ENCODE data around the gene NELFE. TPM values are rescaled to one million over a fixed set of nuclear protein-coding genes. Genes with fewer than 3 reads are reported as not detected.
A peak's percentile ranks its signal among the peaks of the same experiment; 100 is the strongest.

The NELFE gene
- total and polyA plus RNA-seq, 9 donors = 54.8 to 84.5 (median 65.8) TPM

DNA sequence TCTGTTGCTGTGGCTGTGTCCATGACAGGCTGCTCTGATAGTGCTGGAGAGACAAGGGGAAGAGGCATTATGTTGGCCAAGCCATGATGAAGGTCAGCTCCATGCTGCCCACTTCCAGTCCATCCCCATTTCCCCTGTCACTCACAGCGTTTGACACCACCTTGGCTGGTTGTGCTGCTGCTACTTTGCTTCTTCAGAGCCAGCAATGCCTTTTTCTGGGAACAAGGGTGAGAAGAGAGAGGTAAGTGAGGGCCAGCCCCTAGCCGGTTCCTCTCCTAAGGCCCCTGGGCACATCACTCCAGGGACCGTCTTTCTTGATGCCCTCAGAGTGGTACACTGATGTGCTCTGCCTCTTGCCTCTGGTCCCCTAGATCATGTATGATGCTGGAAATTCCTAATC lies 2.0 kb downstream of the NELFE start:
- peaks cover 2% of the 10 kb centered on the region for H3K36me3 ChIP-seq
- no peak overlapping the region for H3K27ac ChIP-seq
- H3K27me3 ChIP-seq = no peaks in the 10 kb centered on the region
- no peak overlapping the region for H3K4me3 ChIP-seq
- TF ChIP-seq, protein P1, sequence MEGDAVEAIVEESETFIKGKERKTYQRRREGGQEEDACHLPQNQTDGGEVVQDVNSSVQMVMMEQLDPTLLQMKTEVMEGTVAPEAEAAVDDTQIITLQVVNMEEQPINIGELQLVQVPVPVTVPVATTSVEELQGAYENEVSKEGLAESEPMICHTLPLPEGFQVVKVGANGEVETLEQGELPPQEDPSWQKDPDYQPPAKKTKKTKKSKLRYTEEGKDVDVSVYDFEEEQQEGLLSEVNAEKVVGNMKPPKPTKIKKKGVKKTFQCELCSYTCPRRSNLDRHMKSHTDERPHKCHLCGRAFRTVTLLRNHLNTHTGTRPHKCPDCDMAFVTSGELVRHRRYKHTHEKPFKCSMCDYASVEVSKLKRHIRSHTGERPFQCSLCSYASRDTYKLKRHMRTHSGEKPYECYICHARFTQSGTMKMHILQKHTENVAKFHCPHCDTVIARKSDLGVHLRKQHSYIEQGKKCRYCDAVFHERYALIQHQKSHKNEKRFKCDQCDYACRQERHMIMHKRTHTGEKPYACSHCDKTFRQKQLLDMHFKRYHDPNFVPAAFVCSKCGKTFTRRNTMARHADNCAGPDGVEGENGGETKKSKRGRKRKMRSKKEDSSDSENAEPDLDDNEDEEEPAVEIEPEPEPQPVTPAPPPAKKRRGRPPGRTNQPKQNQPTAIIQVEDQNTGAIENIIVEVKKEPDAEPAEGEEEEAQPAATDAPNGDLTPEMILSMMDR (IDR thresholded peaks at IDR 0.05) = no peak
- no peak for TF ChIP-seq POLR2A (IDR thresholded peaks at IDR 0.05)
- no peak for TF ChIP-seq EP300 (IDR thresholded peaks at IDR 0.05)
- intact Hi-C loops (cut with DNase I) = loop anchor here in 2 of 4 donors (10.0 kb wide), 1 partner anchor 52 kb away; the partner anchor contains the start of gene ZBTB12 (in 2 of the 2)
- no peaks in the 10 kb centered on the region for H3K9me3 ChIP-seq
- DNase-seq = no peak
- WGBS, 3 donors = 63 to 89% (median 89%) methylated on average over 3 of the region's 3 CpGs
- peaks cover 7% of the 10 kb centered on the region for H3K4me1 ChIP-seq (ENCODE audit: insufficient read depth)

DNA sequence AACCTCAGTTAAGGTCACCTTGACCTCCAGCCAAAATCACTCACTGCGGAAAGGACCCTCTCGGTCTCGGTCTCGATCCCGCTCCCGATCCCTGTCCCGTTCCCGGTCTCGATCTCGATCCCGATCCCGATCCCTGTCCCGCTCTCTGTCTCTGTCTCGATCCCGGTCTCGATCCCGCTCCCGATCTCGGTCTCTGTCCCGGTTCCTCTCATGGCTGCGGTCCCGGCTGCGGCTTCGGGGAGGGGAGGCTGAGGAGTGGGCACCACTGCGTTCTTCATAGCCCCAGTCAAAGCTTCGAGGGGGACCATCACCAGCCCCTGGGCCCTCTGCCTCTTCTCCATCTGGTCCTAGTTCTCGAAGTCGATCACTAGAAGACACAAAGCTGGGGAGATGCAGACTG lies 4.3 kb downstream of the NELFE start:
- Histone ChIP-seq H3K4me1 (ENCODE audit: insufficient read depth) (peaks cover 7% of the 10 kb centered on the region), H3K4me3 (no peak overlapping the region), H3K36me3 (peaks cover 2% of the 10 kb centered on the region), H3K27ac (no peak overlapping the region), H3K9me3 (no peaks in the 10 kb centered on the region), H3K27me3 (no peaks in the 10 kb centered on the region)
- 93 to 95% (median 93%) methylated on average over 28 of the region's 28 CpGs for WGBS, 3 donors
- intact Hi-C loops (cut with DNase I) = loop anchor here in 3 of 4 donors (5.0 to 10.0 kb wide), 2 partner anchors 47 to 50 kb away; partner anchors contain the start of gene ZBTB12 (in 2 of the 3)
- DNase-seq = no peak
- TF ChIP-seq EP300 (IDR thresholded peaks at IDR 0.05) = no peak
- TF ChIP-seq POLR2A (IDR thresholded peaks at IDR 0.05) = no peak
- TF ChIP-seq, protein P1 (IDR thresholded peaks at IDR 0.05) = no peak

DNA sequence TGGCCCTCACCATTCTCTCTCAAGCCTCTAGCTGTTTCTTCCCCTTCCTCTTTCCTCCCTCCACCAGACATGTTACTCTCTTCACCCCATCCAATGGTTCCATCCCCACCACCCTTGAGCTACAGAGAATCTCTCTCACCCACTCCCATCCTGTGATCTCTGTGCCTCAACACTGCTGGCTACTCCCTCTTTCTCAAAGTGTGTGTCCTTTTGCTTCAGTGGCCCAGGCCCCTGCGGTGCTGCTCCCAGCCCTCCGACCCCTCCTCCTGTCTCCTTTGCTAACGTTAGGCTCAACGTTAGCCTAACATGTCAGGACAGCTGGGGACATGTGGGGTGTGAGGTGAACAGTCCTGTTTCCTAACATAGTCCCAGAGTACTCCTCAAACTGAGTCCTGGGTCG lies 5.9 kb downstream of the NELFE start:
- Histone ChIP-seq H3K27me3 (no peaks in the 10 kb centered on the region), H3K36me3 (peaks cover 2% of the 10 kb centered on the region), H3K9me3 (no peaks in the 10 kb centered on the region), H3K4me3 (no peak overlapping the region), H3K4me1 (ENCODE audit: insufficient read depth) (no peaks in the 10 kb centered on the region), H3K27ac (no peak overlapping the region)
- no peak for DNase-seq
- TF ChIP-seq EP300 (IDR thresholded peaks at IDR 0.05) = no peak
- TF ChIP-seq, protein P1 (IDR thresholded peaks at IDR 0.05) = no peak
- no peak for TF ChIP-seq POLR2A (IDR thresholded peaks at IDR 0.05)
- WGBS, 3 donors = 72 to 79% (median 75%) methylated on average over 5 of the region's 5 CpGs
- intact Hi-C loops (cut with DNase I) = loop anchor here in 3 of 4 donors (5.0 to 10.0 kb wide), 2 partner anchors 46 to 48 kb away; partner anchors contain the start of gene ZBTB12 (in 2 of the 3)

DNA sequence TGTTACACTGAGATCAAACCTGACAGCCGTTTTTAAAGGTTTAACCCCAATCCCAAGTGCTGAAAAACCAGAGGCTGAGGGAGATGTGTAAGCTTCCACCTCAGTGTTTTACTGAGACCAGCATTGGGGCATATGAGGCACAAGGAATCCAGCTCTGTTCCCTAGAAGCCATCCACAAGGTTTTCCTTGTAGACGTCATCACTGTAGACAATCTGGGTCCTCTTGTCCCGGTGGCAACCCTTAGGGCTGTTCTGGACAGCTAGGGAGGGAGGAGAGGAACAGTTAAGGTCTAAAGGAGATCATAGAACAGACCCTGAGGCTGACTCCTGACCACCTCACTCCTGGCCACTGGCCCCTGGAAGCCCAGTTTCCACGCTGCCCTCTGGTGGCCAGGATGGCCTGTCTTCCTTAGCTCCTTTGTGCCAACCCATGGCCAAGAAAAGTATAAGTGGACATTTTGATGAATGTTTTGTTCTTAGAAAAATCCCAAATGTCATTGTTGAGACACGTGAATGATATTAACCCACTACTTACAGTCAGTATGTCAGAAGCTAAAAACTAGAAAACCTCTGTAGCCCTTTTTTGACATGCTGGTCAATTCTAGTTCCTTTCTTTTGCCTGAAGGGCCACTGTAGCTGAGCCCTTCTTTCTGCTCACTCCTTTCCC lies 6.5 kb downstream of the NELFE start:
- no peak overlapping the region for H3K4me3 ChIP-seq
- H3K27me3 ChIP-seq = no peaks in the 10 kb centered on the region
- H3K27ac ChIP-seq = no peak overlapping the region
- TF ChIP-seq, protein P1 (IDR thresholded peaks at IDR 0.05) = peak in 2 of 3 donors; percentile 55 to 58
- TF ChIP-seq POLR2A (IDR thresholded peaks at IDR 0.05) = no peak
- no peak for TF ChIP-seq EP300 (IDR thresholded peaks at IDR 0.05)
- intact Hi-C loops (cut with DNase I) = loop anchor here in 3 of 4 donors (5.0 to 10.0 kb wide), 2 partner anchors 45 to 47 kb away; partner anchors contain the start of gene ZBTB12 (in 2 of the 3)
- H3K4me1 ChIP-seq (ENCODE audit: insufficient read depth) = no peaks in the 10 kb centered on the region
- no peaks in the 10 kb centered on the region for H3K9me3 ChIP-seq
- 46 to 50% (median 46%) methylated on average over 5 of the region's 5 CpGs for WGBS, 3 donors
- DNase-seq = peak; percentile 56 to 79 (median 68)
- peaks cover 2% of the 10 kb centered on the region for H3K36me3 ChIP-seq
